ENCODE results near the gene KCNQ1OT1. TPM values are rescaled to one million over a fixed set of nuclear protein-coding genes. Genes with fewer than 3 reads are reported as not detected.

KCNQ1OT1 gene
- total RNA-seq, 1 donor from 2014 or later: 7.0 TPM

- no peaks in the 10 kb centered on the region for H3K9me3 Mint-ChIP-seq
- H3K27me3 Mint-ChIP-seq: no peaks in the 10 kb centered on the region
- DNase-seq (ENCODE audit: extremely low spot score, unreplicated experiment): no peak
- no peak for TF ChIP-seq CTCF (conservative IDR thresholded peaks at IDR 0.05)
- H3K36me3 Mint-ChIP-seq: no peaks in the 10 kb centered on the region
- H3K27ac Mint-ChIP-seq: no peak overlapping the region
- no peak overlapping the region for H3K4me3 Mint-ChIP-seq
- H3K4me1 Mint-ChIP-seq (ENCODE audit: unreplicated experiment): peaks cover 6% of the 10 kb centered on the region
These were observed 135.0 kb downstream of the KCNQ1OT1 start for GRCh38 chr11:2564588-2565425.

- no peak for TF ChIP-seq CTCF (conservative IDR thresholded peaks at IDR 0.05)
- no peaks in the 10 kb centered on the region for H3K27me3 Mint-ChIP-seq
- no peaks in the 10 kb centered on the region for H3K36me3 Mint-ChIP-seq
- no peaks in the 10 kb centered on the region for H3K9me3 Mint-ChIP-seq
- peak overlapping the region; percentile 36 for H3K27ac Mint-ChIP-seq
- H3K4me3 Mint-ChIP-seq: no peak overlapping the region
- H3K4me1 Mint-ChIP-seq (ENCODE audit: unreplicated experiment): peaks cover 6% of the 10 kb centered on the region
- no peak for DNase-seq (ENCODE audit: extremely low spot score, unreplicated experiment)
These were observed 135.7 kb downstream of the KCNQ1OT1 start for GRCh38 chr11:2564008-2564530.

- Mint-ChIP-seq H3K4me3 (no peak overlapping the region), H3K36me3 (no peaks in the 10 kb centered on the region), H3K27ac (peak overlapping the region; percentile 36), H3K27me3 (no peaks in the 10 kb centered on the region), H3K4me1 (ENCODE audit: unreplicated experiment) (peaks cover 6% of the 10 kb centered on the region), H3K9me3 (no peaks in the 10 kb centered on the region)
- no peak for TF ChIP-seq CTCF (conservative IDR thresholded peaks at IDR 0.05)
- DNase-seq (ENCODE audit: extremely low spot score, unreplicated experiment): no peak
These were observed 136.4 kb downstream of the KCNQ1OT1 start for GRCh38 chr11:2563213-2564007.

GRCh38 chr11:2562890-2563212 is 136.9 kb downstream of the KCNQ1OT1 start:
- TF ChIP-seq CTCF (conservative IDR thresholded peaks at IDR 0.05): no peak
- Mint-ChIP-seq H3K27me3 (no peaks in the 10 kb centered on the region), H3K4me1 (ENCODE audit: unreplicated experiment) (peaks cover 6% of the 10 kb centered on the region), H3K4me3 (no peak overlapping the region), H3K9me3 (no peaks in the 10 kb centered on the region), H3K36me3 (no peaks in the 10 kb centered on the region), H3K27ac (no peak overlapping the region)
- no peak for DNase-seq (ENCODE audit: extremely low spot score, unreplicated experiment)

GRCh38 chr11:2561696-2562581 is 137.9 kb downstream of the KCNQ1OT1 start:
- no peak overlapping the region for H3K27ac Mint-ChIP-seq
- no peaks in the 10 kb centered on the region for H3K36me3 Mint-ChIP-seq
- H3K4me3 Mint-ChIP-seq: no peak overlapping the region
- peaks cover 6% of the 10 kb centered on the region for H3K4me1 Mint-ChIP-seq (ENCODE audit: unreplicated experiment)
- no peak for DNase-seq (ENCODE audit: extremely low spot score, unreplicated experiment)
- peaks cover 4% of the 10 kb centered on the region for H3K9me3 Mint-ChIP-seq
- TF ChIP-seq CTCF (conservative IDR thresholded peaks at IDR 0.05): no peak
- H3K27me3 Mint-ChIP-seq: peaks cover 3% of the 10 kb centered on the region

Data from type B pancreatic cell (in vitro differentiated cells).